ENCODE results near the gene SMAP2.

Gene SMAP2

DNA sequence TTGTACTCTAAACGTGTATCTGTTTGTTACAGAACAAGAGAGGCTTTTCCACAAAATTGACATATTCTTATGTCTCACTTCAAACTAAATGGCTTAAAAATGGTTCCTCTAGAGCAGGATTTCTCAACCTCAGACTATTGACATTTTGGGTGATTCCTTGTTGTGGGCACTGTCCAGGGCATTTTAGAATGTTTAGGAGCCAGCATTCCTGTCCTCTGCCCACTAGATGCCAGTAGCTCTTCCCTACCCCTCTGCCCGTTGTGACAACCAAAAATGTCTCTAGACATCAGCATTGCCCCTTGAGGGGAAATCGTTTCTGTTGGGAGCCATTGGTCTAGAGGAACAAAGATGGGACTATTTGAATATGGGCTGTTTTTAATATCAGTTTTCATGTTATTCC lies 17.3 kb downstream of the SMAP2 start:
- DNase-seq (ENCODE audit: low read depth in 2 of 2), result no peak

DNA sequence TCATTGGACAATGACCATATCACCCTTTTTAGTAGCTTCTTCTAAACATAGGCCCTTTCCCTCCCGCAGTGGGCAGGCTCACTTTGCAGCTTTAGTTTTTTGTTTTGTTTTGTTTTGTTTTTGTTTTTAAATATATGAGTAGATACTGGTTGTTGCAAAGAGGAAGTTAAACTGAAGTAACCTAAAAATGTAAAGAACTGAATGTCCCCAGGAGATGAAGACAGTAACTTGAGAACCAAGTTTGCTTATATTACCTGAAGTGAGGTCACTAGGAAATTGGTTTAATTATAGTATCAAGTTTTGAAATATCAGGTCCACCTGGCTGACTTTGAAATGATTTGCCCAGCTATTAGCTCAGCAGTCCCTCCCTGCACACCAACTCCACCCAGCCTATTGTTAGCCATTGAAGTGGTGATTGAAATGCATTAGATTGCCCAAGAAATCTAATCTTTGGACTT lies 18.2 kb downstream of the SMAP2 start:
- no peak for DNase-seq (ENCODE audit: low read depth in 2 of 2)

DNA sequence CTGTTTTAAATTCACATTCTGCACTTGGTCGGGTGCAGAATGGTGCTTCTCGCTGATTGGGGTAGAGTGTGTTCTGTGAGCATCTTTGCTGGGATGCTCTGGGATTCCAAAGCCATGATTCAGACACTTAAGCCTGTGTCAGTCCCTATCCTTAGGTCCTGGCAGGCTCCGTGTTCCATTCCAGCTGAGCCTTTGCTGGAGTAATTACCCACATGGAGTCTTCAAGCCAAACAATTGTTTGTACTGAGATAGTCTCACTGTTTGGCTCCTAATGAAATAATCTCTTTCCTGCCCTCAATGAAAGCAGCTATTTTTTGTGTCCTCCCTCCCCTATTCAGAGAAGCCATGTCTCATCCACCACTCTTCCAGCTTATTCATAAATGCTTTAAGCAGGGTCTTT lies 18.7 kb downstream of the SMAP2 start:
- no peak for DNase-seq (ENCODE audit: low read depth in 2 of 2)

DNA sequence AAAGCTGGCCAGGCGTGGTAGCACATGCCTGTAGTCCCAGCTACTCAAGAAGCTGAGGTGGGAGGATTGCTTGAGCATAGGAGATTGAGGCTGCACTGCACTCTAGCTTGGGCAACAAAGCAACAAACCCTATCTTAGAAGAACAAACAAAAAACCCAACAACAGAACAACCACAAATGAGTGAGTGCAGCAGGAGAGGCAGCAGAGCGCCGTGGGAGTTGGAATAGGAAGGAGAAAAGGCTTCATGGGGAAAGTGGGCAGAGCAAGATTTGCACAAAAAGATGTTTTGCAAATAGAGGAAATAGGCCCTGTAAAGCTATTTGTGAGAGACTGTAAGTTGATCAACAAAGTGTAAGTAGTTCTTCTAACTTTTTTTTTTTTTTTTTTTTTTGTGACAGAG lies 19.6 kb downstream of the SMAP2 start:
- DNase-seq (ENCODE audit: low read depth in 2 of 2), result no peak

DNA sequence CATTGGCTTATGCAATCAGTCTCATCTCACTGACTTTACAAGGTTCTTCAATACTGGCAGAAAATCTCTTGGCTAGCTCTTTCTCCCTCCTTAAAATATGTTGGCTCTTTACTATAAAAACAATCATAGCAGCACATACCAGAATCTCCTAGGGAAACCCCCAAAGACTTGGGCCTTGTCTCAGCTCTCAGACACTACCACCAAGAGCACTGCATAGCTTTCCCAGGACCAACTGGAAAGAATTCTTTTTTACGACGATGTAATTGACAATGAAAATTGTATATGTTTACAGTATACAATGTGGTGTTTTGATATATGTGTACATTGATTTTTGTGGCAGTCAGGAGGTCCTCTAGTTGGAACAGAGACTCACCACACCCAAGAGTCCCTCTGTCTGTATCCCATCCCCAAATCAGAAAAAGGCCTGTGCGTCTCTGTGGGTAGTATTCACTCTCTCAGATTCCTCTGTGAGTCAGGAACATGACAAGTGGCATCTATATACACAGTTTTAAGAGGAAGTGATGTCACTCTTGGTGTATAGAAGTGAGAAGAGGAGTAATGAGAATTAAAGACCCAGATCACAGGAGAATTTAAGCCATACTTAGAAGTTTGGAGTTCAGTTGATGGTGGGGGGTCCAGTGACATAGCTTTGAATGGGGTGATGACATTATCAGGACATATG lies 21.1 kb downstream of the SMAP2 start:
- DNase-seq (ENCODE audit: low read depth in 2 of 2), result no peak

DNA sequence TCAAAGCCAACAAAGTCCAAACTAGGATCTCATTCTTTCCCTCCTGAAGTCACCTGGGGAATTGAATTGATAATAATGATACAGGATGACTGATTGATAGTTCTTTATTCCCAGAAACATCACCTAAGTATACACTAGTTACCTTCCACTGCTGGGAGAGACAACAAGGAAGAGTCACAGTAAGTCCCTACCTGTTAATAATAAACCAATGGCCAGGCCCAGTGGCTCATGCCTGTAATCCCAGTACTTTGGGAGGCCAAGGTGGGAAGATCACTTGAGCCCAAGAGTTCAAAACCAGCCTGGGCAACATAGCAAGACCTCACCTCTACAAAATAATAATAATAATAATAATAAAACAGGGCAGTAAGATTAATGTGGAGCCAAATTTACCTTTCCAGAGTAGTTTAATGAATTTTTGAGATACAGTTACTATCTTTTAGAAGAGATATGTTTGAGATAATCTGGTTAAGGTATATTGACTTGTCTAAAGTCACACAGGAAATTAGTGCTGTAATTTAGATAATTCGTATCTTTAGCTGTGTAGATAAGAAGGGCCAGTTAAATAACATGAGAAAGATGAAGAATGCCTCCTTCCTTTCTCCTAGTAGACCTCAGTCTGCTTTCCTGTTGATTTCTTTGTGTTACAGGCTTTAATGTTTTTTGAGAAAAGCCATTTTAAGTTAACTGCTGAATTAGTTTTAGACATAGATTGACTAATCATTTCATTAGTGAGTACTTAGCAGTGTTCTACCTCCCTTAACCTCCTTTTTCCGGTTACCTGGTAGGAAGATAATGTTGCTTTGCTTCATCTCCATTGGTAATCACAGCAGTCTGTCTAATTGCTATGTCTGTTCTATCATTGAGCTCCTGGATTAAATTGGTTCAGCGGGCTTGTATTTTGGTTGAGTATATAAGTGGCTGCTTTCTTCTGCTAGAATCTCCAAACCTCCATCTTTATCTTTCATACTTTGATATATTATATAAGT lies 22.0 kb downstream of the SMAP2 start:
- no peak for DNase-seq (ENCODE audit: low read depth in 2 of 2)

DNA sequence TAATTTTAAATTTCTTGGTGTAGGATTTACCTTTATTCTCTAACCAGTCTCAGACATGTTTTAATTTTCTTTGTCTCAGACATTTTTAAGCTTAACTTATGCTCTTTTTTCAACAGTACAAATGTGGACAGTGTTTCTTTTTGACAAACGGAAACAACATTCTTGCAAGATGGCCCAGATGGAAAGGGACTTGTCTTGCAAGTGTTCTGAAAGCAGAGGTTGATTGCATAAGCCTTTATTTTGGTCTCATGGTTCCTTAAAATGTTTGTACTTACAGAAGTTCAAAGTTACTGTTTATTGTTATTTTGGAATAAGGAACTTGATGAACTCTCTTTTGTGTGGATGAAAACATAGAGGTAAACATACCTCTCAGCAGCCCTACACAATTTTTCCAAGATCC lies 22.9 kb downstream of the SMAP2 start:
- DNase-seq (ENCODE audit: low read depth in 2 of 2), result no peak

DNA sequence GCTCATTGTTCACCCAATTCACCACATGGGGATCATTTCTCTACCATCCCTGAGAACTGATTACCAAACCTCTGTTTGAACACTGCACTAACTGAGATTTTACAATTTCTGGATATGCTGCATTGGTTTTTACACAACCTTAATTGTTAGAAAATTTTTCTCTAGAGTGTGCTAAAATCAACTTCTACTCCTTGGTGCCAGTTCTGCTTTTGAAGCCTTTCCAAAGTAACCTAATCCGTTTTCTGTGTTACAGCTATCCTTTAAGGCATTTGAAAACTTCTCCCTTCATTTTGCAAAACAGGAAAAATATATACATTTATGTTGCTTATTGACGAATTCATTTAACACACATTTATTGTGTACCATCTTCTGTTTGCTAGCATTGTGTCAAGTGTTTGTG lies 23.7 kb downstream of the SMAP2 start:
- DNase-seq (ENCODE audit: low read depth in 2 of 2), result no peak

DNA sequence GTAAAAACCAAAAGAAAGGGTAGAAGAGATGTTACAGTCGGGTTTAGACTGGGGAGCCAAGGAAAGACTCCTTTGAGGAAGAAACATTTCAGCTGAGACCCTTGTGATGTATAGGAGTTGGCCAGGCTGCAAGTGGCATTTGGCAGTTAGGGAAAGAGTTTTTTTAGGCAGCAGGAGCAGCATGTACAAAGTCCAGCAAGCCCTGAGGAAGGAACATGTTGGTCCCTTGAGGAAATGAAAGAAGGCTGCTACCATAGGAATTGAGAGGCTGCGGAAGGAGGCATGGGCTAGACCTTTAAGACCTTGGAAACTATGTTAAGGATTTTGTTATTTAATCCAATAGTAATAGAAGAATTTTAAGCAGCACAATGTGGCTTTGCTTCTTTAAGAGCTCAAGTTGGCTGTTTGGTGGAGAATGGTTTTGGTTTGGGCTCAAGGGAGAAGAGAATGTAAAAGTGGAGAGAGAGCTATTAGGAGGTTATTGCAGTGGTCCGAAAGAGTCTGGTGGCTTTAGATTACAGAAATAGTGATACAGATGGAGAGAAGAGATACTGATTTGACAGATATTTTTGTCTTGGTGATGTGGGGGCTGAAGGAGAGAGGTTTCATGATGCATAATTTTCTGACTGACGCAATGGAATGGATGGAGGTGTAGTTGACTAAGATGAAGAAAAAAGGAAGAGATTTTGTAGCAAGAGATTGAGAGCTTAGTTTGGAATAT lies 26.6 kb downstream of the SMAP2 start:
- DNase-seq (ENCODE audit: low read depth in 2 of 2), result no peak

DNA sequence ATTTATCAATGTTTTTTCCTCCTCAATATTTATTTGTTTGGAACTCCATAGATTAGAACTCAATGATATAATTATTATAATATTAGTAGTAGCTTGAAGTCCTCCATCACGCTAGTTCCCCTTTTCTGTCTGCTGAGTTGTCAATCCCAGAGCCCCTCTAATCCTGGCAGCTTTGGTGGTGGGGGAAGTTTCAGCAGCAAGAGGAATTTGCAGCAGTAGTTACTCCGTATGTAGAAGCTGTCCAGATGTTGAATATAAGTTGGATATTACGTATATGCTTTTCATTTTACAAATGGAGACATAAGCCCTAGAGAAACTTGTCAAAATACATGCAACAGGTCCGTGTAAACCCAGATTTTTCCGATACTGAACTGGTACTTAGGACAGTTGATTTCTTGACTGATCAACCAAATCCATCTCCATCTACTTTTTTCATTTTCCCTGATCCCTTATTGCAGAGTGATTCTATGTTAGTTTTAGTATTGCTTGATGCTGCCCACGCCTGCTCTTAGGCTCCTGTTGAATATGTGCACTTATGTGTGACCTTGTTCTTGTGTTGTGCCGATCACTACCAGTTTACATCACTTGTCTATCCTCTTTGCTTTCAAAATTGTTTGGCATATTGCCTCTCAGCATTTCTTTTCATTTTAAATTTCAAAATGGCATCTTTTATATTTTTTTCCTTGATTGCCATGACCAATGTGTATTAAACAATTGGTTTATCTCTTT lies 28.1 kb downstream of the SMAP2 start:
- no peak for DNase-seq (ENCODE audit: low read depth in 2 of 2)

DNA sequence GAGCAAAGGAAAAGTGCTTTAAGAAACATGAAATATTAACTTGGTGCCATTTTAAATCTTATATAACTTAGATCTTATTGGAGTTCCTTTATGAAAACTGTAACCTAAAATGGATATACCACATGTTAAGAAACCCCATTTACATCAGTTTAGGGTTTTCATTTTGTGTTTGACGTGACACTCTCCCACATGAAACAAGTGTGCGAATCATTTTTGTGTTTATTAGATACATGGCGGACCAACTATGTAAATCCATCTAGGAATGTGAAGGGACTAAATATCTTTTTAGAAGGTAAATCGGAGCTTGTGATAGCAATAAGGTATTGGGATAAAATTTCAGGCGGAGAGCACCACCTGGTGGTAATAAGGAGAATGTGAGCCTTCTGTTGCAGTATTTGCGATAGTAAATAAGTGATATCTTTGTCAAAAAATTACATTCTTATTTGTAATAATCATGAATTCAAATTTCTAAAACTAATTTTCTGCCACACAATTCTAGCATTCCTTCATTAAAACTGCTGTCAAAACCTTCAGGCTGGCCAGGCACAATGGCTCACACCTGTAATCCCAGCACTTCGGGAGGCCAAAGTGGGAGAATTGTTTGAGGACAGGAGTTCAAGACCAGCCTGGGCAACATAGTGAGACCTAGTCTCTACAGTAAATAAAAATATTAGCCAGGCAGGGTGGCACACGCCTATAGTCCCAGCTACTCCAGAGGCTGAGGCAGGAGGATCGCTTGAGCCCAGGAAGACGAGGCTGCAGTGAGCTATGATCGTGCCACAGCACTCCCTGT lies 31.3 kb downstream of the SMAP2 start:
- DNase-seq (ENCODE audit: low read depth in 2 of 2), result no peak

DNA sequence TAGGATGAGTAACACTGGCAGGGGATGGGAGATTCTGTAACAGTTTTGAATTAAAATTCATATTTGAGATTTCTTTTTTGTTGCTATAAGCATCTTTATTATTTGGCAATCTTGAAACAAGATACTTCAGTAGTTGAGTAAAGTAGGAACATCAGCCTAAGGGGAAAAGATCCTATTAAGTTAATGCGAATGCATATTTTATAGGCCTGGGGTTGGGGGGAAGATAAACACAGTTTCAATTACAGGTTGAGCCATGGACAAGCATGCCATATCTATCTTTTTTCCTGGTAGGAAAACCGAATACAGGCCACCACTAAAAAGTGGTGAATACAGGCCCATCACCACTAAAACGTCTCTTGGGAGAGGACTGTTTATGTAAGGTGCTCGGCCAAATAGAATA lies 32.3 kb downstream of the SMAP2 start:
- DNase-seq (ENCODE audit: low read depth in 2 of 2), result no peak

DNA sequence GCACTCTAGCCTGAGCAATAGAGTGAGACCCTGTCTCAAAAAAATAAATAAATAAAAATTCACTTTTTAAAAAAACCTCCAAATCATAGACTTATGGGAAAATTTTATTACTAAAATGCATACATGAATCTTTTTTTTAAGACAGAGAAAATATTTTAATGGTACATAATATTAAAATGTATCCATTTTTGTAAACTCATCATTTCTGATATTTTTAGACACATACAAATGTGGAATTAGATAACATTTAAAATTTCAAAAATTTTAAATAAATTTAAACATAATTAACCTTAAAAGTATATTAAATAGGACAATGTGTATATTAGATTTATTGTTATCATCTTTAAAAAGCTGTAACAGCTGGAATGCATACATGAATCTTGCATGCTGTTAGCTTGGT lies 33.9 kb downstream of the SMAP2 start:
- DNase-seq (ENCODE audit: low read depth in 2 of 2), result no peak

DNA sequence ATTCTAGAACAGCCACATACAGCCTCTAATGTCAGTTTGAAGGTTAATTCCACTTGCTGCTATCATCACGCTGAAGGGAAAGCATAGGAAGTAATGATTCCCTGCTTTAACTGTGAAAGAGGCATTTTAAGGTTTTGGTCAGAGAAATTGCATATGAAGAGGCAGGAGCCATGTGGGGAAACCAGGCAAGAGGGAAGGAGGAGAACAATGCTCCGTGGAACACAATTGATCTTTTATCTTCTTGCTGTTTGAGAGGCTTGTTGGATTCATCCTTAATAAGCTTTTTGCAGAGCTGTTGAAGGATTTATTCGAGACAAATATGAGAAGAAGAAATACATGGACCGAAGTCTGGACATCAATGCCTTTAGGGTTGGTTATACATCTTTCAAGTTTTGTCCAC lies 35.9 kb downstream of the SMAP2 start:
- DNase-seq (ENCODE audit: low read depth in 2 of 2), result no peak

DNA sequence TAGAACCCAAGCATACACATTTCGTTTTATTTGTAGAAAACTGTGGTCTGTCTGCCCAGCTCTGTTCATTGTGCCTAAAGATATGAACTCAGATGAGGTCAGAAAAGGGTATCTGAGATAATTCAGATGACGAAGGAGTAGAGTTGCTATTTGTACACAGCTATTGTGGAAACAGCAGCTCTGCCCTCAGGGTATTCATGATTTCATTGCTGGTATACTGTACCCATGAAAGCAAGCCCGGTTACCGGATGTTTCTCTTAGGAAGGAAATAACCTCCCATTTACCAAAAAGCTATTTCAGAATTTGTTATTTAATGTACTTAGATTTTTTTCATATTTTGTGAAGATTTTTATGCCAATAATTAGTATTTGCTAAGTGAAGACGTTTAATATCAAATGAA lies 37.8 kb downstream of the SMAP2 start:
- DNase-seq (ENCODE audit: low read depth in 2 of 2), result no peak

DNA sequence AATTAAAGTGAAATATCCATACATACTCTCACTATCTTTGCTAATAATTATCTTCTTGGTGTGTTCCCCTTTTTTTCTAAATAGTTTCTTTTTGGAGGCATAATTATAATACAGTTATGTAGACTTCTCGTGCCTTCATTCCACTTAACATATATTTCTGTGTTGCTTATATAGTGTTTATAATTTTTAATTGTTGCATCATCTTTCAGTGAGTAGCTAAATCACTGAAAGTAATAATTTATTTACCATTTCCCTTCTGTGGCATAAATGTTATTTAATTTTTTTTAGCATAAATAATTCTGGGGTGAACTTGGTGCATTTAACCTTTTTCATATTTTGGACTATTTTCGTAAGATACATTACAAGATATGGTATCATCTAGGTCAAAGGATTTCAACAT lies 38.3 kb downstream of the SMAP2 start:
- DNase-seq (ENCODE audit: low read depth in 2 of 2), result no peak

DNA sequence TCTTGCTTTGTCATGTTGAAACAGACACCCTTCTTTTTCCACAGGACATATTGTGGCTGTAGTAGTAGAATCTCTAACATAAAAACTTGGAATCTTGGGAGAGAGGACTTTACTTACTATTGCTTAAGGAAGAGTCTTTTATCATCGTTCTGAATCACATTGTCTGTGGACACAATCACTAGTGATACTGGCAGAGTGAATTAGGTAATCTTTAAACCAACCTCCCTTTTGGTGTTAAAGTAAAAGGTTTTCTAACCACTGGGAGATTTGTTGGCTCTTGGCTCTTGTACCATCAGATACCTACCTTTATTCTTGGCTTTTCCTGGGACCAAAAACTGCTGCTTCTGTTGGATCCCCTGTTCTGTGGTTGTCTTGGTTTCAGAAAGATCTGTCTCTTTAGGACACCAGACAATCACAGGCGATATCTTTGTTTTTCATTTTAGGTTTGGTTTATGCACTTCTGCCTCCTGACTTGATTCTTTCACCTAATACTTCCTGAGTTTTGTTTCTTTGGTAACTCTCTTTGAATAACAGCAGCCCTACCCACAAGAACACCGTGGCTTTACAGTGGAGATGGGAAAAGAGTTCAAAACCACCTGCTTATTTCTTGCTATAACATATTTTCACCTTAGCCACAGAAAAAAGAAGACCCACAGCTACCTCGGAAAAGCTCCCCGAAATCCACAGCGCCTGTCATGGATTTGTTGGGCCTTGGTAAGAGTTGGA lies 40.2 kb downstream of the SMAP2 start:
- no peak for DNase-seq (ENCODE audit: low read depth in 2 of 2)

DNA sequence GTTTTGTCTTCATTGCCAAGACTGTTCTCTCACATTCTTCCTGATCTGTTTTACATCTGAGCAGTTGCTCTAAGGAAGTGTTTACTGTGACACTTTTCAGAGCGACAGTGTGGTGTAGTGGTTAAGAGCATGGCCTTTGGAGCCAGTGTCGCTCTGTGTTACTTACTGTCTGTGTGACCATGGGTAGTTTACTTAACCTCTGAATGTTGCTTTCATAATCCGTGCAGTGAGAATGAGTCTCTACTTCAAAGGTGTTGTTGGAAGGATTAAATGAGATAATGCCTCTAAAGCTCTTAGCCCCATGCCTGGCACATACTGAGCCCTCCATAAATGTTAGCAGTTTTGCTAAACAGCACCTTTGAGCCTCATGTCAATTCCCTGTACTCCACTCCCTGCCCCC lies 40.8 kb downstream of the SMAP2 start:
- no peak for DNase-seq (ENCODE audit: low read depth in 2 of 2)

DNA sequence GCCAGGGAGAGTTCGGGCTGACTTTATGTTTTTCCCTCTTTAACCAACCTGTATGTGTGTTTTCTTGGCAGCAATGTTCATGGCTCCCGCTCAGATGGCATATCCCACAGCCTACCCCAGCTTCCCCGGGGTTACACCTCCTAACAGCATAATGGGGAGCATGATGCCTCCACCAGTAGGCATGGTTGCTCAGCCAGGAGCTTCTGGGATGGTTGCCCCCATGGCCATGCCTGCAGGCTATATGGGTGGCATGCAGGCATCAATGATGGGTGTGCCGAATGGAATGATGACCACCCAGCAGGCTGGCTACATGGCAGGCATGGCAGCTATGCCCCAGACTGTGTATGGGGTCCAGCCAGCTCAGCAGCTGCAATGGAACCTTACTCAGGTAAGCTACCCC lies 43.2 kb downstream of the SMAP2 start:
- DNase-seq (ENCODE audit: low read depth in 2 of 2), result no peak

Measured in stimulated activated CD8-positive, alpha-beta memory T cell treated with anti-CD3 and anti-CD28 coated beads, Interleukin-2, amount 100 ng/mL, for 48 hours (primary cell).